TTC549 (cell line): ENCODE measurements around the gene CAMSAP1.

Source experiments
- FAIRE-seq: peaks from 2 replicates; lab custom pipeline; 2012; peaks lifted over from hg19 to GRCh38; lab: Jason Lieb, UNC

CAMSAP1 gene

GRCh38 chr9:135883410-135884089 is 23.8 kb downstream of the CAMSAP1 start:
- FAIRE-seq, result no peak

GRCh38 chr9:135882011-135882410 is 25.3 kb downstream of the CAMSAP1 start:
- FAIRE-seq, result no peak

- FAIRE-seq, result no peak
Measured at GRCh38 chr9:135880438-135880837, 26.9 kb downstream of the CAMSAP1 start.

- no peak for FAIRE-seq
Measured at GRCh38 chr9:135879619-135880018, 27.7 kb downstream of the CAMSAP1 start.

GRCh38 chr9:135879237-135879601 is 28.1 kb downstream of the CAMSAP1 start:
- no peak for FAIRE-seq

GRCh38 chr9:135878528-135879236 is 28.7 kb downstream of the CAMSAP1 start:
- FAIRE-seq, result no peak

- FAIRE-seq, result no peak
Measured at GRCh38 chr9:135877791-135878527, 29.4 kb downstream of the CAMSAP1 start.

- no peak for FAIRE-seq
Measured at GRCh38 chr9:135876936-135877335, 30.4 kb downstream of the CAMSAP1 start.

GRCh38 chr9:135874859-135875258 is 32.5 kb downstream of the CAMSAP1 start:
- no peak for FAIRE-seq

GRCh38 chr9:135869909-135870308 is 37.4 kb downstream of the CAMSAP1 start:
- FAIRE-seq, result no peak

- no peak for FAIRE-seq
Measured at GRCh38 chr9:135865531-135865930, 41.8 kb downstream of the CAMSAP1 start.

- no peak for FAIRE-seq
Measured at GRCh38 chr9:135864447-135865049, 42.8 kb downstream of the CAMSAP1 start.

GRCh38 chr9:135862809-135863208 is 44.5 kb downstream of the CAMSAP1 start:
- FAIRE-seq, result no peak

- FAIRE-seq, result no peak
Measured at GRCh38 chr9:135858491-135859185, 48.7 kb downstream of the CAMSAP1 start.

GRCh38 chr9:135857843-135858242 is 49.5 kb downstream of the CAMSAP1 start:
- FAIRE-seq, result no peak

GRCh38 chr9:135857371-135857786 is 50.0 kb downstream of the CAMSAP1 start:
- no peak for FAIRE-seq

GRCh38 chr9:135851748-135852147 is 55.6 kb downstream of the CAMSAP1 start:
- FAIRE-seq, result no peak

GRCh38 chr9:135850737-135851136 is 56.6 kb downstream of the CAMSAP1 start:
- FAIRE-seq, result no peak

GRCh38 chr9:135849181-135849580 is 58.2 kb downstream of the CAMSAP1 start:
- no peak for FAIRE-seq

GRCh38 chr9:135848341-135849047 is 58.9 kb downstream of the CAMSAP1 start:
- FAIRE-seq, result no peak

- FAIRE-seq, result no peak
Measured at GRCh38 chr9:135847833-135848232, 59.5 kb downstream of the CAMSAP1 start.

GRCh38 chr9:135840539-135840938 is 66.8 kb downstream of the CAMSAP1 start:
- FAIRE-seq, result no peak
